ENCODE results near the gene ABI3.
"Not testable (repeated sequence)": the region's sequence is repeated elsewhere in the genome, so short reads cannot be mapped to it uniquely, and the experiment has no call there.

ABI3 gene

GRCh38 chr17:49210158-49211029 is at the start of gene ABI3, which contains the start of gene GNGT2:
Gene ABI3, plus strand, starts transcription at chr17:49210707. Its CDS starts 18 bp downstream, at chr17:49210725.
Gene GNGT2, minus strand, starts transcription at chr17:49210574. Its CDS starts 3,152 bp downstream, at chr17:49207422.
- peak in 14 of 51 donors; percentile 5 to 41 (median 22) for DNase-seq

- DNase-seq = no peak
These were observed 47.6 kb upstream of the ABI3 start for GRCh38 chr17:49162866-49163265.

GRCh38 chr17:49165143-49165542 is 45.4 kb upstream of the ABI3 start:
- no peak for DNase-seq

- DNase-seq = no peak
These were observed 41.8 kb upstream of the ABI3 start for GRCh38 chr17:49168706-49169105.

- no peak for DNase-seq
These were observed 40.3 kb upstream of the ABI3 start for GRCh38 chr17:49170216-49170615.

- not testable (repeated sequence) for DNase-seq
These were observed 39.8 kb upstream of the ABI3 start for GRCh38 chr17:49170711-49171110.

- not testable (repeated sequence) for DNase-seq
These were observed 34.5 kb upstream of the ABI3 start for GRCh38 chr17:49175978-49176377.

GRCh38 chr17:49180303-49180702 is 30.2 kb upstream of the ABI3 start:
- peak in 31 of 51 donors; percentile 0 to 60 (median 19) for DNase-seq

- DNase-seq = no peak
These were observed 29.4 kb upstream of the ABI3 start for GRCh38 chr17:49180998-49181635.

GRCh38 chr17:49183341-49183740 is 27.2 kb upstream of the ABI3 start:
- DNase-seq = no peak

GRCh38 chr17:49183801-49184200 is 26.7 kb upstream of the ABI3 start:
- no peak for DNase-seq

GRCh38 chr17:49184522-49184921 is 26.0 kb upstream of the ABI3 start:
- not testable (repeated sequence) for DNase-seq

- DNase-seq = not testable (repeated sequence)
These were observed 25.1 kb upstream of the ABI3 start for GRCh38 chr17:49185381-49185780.

GRCh38 chr17:49187301-49187700 is 23.2 kb upstream of the ABI3 start:
- no peak for DNase-seq

- DNase-seq = no peak
These were observed 19.6 kb upstream of the ABI3 start for GRCh38 chr17:49190932-49191331.

- no peak for DNase-seq
These were observed 19.0 kb upstream of the ABI3 start for GRCh38 chr17:49191409-49191916.

GRCh38 chr17:49191917-49192741 is 18.4 kb upstream of the ABI3 start:
- peak; percentile 54 to 98 (median 90) for DNase-seq

GRCh38 chr17:49193513-49194296 is 16.8 kb upstream of the ABI3 start:
- DNase-seq = peak in 40 of 51 donors; percentile 12 to 87 (median 44)

- DNase-seq = no peak
These were observed 16.3 kb upstream of the ABI3 start for GRCh38 chr17:49194297-49194607.

GRCh38 chr17:49195751-49196150 is 14.8 kb upstream of the ABI3 start:
- no peak for DNase-seq

- no peak for DNase-seq
These were observed 14.0 kb upstream of the ABI3 start for GRCh38 chr17:49196520-49196919.

Measured in hypothalamus (tissue), 51 donors.